Measurements from ENCODE around the gene GOLGA7B.
A peak's percentile ranks its signal among the peaks of the same experiment; 100 is the strongest.

Gene GOLGA7B

DNA sequence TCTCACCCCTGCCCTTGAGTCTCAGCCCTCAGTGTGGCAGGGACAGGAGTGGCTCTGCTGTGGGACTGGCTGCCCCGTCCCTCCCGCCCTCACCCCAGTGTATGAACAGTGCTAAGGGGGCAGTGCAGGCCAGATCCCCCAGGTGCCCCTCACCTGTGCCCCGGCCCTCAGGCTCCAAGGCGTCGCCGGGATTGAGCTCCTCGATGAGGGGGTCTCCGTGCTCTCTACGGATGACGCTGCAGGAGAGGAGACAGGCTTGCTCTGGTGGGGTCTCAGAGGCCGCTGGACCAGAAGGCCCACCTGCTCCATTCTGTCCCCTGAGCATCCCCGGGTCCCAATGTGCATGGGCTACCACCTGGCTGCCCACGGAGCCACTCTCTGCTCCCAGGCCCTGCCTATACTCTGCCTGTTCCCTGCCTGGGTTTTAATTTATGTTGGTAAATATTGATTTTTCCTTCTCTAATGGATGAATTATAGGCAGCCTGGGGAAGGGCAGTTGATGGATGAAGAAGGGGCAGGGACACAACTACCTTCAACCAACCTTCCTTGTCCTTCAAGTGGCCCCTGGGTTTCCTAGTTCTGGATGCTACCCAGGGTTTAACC lies 47.2 kb downstream of the GOLGA7B start:
- DNase-seq = no peak

DNA sequence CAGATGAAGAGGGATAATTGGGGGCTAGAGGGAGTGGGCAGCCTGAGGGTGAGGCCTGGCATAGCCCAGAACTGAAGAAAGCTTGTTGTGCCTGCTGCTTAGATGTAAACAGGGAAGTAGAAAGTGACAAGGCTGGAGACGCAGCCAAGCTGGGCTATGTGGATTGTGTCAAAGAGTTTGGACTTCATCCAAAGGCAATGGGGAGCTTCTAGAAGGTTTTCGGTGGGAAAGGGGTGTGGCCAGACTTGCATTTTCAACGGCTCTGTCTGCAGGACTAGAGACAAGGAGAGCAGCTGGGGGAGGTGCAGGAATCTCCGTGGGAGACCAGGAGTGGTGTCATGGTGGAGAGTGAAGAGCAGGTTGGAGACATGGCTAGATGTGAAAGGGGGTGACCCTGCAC lies 48.8 kb downstream of the GOLGA7B start:
- DNase-seq = no peak

DNA sequence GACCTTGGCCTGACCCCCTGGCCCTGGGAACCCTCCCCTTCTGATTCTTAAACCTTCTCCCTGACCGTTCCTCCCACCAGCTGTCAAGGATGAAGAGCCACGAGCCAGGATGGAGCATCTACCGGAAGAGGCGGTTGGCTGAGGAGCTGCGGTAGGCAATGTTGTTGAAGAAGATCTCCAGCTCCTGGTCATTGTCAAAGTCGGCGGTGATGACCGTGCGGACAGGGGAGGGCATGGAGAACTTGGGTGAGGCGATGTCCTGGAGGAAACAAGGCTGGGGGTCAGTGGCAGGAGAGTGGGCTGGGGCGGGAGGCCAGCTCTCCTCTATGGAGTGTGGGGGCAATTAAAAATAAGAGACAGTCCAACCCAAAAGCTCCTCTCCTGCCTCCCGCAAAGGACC lies 51.7 kb downstream of the GOLGA7B start:
- DNase-seq = no peak

DNA sequence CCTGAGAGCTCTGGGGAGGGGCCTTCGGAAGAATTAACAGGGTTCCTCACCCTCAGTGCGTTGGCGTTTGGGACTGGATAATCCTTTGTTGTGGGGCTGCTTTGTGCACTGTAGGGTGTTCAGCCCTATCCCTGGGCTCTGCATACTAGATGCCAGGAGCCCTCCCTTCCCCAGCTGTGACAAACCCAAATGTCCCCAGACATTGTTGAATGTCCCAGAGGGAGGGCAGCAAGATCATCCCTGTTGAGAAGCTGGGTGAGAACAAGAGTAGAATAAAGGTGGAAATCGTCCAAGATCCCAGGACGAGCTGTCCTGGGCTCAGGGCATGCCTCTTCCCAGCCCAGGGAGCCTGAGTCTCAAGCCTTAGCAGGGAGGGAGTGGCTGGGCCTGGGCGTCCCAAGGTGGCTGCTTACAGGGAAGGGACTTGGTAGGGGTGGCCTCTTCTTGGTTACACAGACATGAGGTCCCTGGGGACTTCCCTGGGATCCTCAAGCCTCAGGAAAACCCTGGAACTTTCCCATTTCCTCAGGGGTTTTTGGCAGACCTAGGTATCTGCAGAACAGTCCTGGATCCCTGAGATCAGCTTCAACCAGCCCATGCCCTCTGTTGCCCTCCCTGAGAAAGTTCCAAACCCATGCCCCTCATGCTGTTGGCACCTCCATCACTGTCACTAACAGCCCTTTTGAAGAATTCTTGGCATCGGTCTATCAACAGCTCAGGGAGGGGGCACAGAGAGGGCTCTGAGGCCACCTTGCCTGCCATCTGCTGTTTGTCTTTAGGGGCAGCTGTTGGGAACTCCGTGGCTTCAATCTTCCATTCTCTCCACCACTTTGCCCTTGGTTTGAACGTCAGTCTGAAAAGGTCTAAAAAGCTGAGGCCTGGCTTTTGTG lies 53.7 kb downstream of the GOLGA7B start:
- no peak for DNase-seq

DNA sequence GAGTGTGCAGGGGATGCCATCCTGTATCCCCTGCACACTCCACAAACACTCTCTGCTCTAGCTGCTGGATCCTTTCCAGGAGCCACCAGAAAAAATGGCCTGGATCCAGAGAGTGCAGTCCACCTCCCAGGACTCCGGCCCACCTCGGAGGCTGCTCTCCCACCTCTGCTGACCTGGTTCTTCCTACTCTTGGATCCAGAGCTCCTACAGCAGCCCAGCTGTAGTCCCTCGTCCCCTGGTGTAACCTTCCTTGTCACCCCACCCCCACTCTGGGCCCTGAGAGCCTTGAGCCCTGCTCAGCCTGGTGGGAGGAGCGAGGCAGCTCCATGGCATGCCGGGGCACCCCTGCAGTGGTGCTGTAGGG lies 54.4 kb downstream of the GOLGA7B start:
- DNase-seq = peak; percentile 15

DNA sequence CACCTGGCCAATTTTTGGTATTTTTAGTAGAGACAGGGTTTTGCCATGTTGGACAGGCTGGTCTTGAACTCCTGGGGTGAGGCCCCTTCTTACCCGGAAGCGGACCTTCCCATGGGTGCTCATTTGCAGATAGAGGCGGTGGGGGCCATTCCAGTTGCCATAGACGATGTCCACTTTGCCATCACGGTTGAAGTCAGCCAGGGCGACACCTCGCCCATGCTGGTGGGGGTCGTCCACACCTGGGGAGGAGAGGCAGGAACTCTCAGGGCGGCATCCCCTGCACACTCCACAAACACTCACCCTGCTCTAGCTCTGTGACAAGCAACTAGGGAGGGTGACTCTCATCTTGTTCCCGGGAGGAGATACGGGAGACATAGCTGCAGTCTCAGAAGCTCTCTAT lies 54.9 kb downstream of the GOLGA7B start:
- DNase-seq = no peak

DNA sequence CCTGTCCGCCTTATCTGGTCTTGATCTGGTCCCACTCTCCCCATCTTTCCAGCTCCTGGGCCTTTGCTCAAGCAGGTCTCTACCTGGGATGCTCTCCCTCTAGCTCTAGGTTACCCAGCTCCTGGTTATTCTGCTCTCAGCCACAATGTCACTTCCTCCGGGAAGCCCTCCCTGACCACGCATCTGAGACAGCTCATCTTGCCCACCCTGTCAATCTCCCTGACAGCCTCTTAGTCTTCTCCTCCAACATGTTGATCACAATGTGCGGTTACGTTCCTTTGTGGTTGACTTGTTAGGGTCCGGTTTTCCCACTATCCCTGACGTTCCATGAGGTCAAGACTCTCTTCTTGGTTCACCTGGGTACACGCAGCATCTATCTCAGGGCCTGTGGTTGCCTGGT lies 55.6 kb downstream of the GOLGA7B start:
- no peak for DNase-seq

DNA sequence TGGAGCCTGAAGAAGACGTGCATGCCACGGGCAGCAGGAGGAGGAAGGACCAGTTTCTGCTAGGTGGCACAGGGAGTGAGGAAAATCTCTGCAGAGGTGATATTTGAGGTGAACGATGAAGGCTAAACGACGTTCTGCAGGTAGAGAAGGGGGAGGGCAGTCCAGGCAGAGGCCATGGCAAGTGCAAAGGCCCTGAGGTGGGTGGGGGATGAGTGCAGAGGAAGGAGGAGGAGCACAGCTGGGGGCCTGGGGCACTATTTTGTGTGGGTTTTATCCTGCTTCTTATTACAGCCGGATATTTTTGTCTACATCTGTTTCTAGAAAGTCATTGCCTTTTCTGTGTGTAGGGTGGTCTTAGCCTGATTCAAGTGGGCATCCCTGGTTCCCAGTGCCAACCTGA lies 57.6 kb downstream of the GOLGA7B start:
- DNase-seq = no peak

DNA sequence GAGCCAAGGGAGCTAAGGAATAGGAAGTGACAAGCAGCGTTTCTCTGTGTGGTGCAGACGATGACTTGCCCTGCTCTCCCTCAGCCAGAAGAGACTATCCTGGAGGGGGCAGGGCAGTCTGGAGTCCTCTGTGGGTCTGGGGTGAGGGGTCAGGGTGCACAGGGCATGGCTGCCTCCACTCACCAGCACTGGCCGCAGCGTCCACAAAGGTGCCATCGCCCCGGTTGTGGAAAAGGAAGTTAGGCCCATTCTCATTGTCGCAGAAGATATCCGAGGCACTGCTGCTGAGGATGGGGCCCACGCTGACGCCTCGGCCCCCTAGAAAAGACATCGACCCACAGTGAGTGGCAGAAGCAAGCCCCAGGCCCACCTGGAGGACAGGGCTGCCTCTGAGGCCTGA lies 58.2 kb downstream of the GOLGA7B start:
- DNase-seq = no peak

DNA sequence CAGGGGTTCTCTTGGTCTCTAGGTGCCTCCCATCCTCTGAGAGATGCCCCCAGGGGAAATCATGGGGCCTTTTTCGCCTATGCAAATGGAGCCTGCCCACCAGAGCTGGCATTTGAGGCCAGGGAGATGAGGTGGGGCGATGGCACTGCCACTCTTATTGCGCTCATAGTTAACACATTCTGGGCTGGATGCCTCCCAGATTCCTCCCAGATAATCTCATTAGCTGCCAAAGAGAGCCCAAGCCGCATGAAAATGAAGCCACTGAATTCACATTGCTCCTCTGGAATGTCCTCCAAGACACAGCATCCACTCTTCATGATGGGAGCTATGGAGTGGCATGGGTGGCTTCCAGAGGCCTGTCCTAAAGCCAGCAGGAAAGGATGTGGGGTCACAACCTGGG lies 61.0 kb downstream of the GOLGA7B start:
- no peak for DNase-seq

DNA sequence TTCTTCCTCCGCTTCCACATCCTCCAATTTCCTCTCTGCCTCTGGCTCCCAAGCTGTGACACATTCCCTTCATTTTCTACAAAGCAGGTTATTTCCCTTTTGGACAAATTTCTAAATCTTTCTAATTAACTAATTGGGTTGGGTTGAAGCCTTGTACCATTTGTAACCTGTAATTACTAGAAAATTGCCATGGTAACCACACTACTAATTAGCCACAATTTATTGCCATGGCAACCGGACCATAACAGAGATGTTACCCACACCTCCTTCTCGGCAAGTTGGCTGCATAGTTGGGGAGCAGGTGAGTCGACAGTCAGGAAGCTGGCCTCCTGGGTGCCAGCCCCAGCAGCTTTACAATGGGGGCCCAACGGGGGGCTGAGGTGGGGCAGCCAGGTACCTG lies 61.6 kb downstream of the GOLGA7B start:
- DNase-seq = no peak

DNA sequence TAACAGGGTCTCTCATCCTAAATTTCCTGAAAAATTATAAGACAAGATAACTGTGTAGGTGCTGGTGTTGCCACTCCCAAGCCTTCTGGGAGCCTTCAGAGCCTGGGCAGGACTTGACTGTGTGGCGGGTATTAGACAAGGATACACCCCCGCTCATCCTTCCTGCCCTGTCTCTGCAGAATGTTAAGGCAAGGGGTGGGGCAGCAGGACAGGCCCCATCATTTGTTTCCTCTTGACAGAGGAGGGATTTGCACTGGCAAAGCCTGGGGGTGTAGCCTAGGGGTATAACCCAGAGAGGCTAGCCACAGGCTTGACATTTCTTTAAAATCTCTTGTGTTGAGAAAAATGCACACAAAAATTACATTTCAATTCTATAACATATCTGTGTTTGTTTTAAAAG lies 63.5 kb downstream of the GOLGA7B start:
- no peak for DNase-seq

DNA sequence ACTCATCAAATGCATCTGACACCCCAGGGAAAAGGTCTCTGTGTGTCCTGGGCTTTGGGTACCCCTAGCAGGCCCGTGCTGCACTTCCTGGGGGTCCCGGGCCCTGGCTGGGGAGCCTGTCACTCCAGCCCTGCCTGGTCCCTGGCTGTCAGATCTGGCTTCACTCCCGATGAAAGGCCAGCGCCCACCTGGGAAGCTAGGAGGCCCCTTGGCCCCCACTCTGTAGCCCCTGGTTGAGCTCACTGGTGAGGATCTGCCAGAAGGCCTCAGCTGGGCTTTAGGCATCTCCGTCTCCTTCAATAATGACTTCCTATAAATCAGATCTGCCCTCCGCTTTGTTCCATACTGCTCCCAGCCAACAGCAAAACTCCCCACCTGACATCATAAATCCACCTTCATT lies 64.0 kb downstream of the GOLGA7B start:
- no peak for DNase-seq

DNA sequence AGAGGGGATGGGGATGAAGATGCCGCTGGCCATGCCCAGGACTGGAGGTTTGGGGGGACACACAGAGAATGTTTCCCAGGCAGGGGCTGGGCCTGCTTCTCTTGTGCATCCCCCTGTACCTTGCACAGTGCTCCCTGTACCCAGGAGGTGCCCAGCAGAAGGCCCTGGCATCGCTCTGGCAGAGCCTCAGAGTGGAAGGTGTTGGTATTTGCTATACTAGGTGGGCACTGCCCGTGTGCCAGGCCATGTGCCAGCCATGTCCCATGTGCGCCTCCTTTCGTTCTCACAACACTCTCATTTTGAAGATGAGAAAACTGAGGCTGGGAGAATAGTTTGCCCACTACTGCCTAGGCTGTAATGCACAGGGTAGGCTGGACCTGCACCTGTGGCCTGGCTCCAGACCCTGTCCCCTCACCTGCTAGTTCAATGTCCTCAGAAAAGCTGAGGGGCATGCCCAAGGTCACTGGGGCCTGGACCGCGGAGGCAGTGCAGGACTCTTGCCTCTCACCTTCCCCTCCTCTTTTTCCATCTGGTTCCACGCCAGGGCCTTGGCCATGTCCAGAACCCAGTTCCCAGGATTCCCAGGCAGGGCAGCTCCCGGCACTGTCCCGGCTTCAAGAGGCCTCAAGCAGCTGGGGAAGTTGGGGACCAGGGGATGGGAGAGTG lies 64.7 kb downstream of the GOLGA7B start:
- DNase-seq = no peak

DNA sequence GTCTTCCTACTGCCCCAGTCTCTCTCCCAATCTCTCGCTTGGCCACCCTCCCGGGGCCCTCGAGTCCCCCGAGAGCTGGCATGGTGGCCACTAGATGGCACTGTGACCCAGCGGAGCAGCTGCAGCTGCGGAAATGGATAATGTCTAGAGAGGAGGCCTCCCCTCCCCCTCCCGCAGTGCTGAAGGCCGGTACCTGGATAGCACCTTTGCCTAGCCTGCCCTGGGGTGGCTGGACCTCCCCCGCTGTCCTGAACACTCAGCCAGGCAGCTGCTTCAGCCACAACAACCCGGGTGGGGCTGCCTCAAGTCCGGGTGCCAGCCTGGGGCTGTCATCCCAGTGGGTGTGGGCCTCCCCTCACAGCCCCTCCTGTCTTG lies 65.2 kb downstream of the GOLGA7B start:
- peak; percentile 27 for DNase-seq

DNA sequence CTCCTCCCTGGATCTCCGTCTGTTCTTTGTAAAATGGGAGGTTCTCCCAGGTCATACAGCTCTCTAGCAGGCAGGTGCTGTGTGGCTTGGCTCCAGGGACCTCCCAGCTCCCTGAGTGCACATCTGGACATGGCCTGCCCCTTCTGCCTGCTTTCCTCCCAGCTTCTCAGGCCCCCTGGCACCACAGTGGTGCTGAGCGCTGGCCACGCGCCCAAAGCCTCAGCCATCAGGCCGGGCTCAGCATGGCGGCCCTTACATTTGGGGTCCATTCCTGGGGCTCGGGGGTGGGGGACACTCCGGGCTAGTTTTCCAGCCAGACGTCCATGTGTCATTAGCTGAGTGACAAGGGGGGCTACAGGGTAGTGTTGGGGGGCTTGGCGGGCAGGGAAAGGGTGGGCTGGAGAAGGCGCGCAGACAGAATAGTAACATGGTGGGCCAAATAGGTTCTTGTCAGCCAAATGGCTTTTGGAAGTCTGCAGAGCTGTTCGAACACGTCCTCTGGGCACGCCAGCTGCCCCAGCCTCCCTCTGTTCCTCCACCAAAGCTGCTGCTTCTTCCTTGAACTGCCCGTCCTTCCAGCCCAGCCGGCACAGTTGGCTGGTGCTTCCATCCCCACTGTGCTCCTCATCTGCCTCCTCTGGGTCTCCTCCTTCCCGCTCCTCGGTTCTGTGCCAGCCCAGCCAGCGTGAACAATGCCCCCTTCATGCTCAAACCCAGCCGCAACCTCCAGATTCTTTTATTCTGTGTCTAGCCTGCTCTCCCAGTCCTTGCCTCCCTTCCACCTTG lies 65.9 kb downstream of the GOLGA7B start:
- DNase-seq = no peak

DNA sequence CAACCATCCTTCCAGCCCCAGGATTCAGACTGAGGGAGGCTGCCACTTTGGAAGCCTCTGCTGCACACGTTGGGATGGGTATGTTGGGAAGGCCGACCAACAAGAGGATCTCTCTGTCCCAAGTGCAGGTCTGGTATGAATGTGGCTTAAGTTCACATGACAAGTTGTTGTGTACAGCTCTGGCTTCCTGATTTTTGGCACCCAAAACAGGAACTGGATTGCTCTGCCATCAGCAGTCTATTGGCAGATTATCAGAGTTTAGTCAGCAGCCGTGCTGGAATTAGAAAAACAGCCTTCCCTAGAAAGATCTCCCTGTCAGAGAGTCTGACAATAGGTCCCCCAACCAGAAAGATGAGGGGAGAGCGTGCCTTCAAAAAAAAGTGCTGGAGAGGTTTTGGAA lies 66.9 kb downstream of the GOLGA7B start:
- DNase-seq = no peak

DNA sequence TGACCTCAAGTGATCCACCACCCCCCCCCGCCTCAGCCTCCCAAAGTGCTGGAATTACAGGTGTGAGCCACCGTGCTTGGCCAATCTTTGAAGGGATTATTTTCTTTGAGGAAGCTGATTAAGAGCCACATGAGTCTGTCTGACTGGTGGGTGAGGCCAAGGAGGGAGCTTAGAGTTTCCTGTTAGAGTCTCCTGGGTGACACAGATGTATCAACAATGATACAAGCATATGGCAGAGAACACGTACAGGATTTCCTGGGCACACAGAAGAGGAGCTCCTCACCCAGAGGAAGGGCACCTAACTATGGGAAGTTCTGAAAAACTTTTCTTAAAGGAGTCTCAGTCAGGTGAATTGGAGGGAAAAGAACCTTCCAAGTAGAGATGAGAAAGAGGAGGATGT lies 69.4 kb downstream of the GOLGA7B start:
- no peak for DNase-seq

DNA sequence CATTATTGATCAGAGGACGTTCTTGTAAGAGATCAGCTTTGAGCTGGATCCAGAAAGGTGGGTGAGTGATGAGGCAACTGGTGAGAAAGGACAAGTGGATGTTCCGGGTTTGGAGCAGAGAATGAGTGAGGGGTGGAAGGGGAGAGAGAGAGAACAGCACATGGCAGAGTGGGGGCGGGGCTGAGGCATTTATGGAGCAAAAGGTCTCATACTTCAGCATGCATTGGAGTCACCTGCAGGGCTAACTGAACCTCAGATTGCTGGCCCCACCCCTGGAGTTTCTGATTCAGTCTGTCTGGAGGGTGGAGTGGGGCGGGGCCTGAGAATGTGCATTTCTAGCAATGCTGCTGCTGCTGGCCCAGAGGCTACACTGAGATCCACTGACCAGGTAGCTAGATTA lies 71.2 kb downstream of the GOLGA7B start:
- no peak for DNase-seq

All from NCI-H1092 (cell line).